ENCODE measurements around the gene DGKB. TPM values are rescaled to one million over a fixed set of nuclear protein-coding genes. Genes with fewer than 3 reads are reported as not detected.

DGKB gene
- total RNA-seq, 2 experiments from 2014 or later = not detected

DNA sequence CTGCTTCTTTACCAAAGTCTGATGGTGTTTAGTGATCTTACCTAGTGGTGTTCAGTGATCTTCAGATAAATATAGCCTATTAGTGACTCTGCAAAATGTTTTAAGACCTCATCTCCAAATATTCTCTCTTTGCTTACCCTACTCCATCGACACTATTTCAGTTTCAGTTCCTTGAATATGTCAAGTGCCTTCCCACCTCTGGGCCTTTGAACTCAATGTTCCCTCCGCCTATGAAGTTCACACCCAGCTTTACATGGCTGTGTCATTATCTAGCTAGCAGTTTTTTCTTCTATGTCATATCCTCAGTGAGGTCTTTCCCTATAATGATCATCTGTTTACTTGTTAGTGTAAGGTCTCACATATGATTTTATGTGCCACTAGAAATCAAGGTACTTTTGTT lies 322.6 kb downstream of the DGKB start:
- ChIA-PET POLR2A (no interaction called here), CTCF (no interaction called here)
- no peak for DNase-seq
- no peaks in the 10 kb centered on the region for H3K27me3 Mint-ChIP-seq
- intact Hi-C loops (cut with micrococcal nuclease) = loop anchor here (10.0 kb wide), 1 partner anchor 805 kb away; no protein-coding TSS in a partner anchor
- H3K9me3 Mint-ChIP-seq = no peaks in the 10 kb centered on the region
- H3K36me3 Mint-ChIP-seq = no peaks in the 10 kb centered on the region
- no peaks in the 10 kb centered on the region for H3K4me1 Mint-ChIP-seq (ENCODE audit: low read depth)
- no peak overlapping the region for H3K27ac Mint-ChIP-seq
- no peak overlapping the region for H3K4me3 Mint-ChIP-seq

DNA sequence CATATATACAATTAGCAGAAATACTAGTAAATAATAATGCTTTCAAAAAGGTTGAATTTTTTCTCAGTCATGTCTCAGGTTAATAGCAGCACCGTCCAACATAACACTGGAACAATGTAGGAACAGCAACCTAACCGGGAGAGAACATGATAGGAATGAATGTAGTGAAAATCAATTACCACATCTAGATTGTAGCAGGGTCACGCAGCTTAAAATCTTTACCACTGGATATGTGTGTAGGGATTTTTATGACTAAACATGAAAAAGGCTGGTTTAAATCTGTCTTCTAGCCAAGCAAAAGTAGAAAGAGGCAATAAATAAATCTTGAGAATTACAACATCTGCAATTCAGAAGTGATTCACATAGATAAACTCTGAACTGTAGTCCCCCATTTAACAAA lies 326.0 kb downstream of the DGKB start:
- Mint-ChIP-seq H3K36me3 (no peaks in the 10 kb centered on the region), H3K4me3 (no peak overlapping the region), H3K27ac (no peak overlapping the region), H3K4me1 (ENCODE audit: low read depth) (no peaks in the 10 kb centered on the region), H3K27me3 (no peaks in the 10 kb centered on the region), H3K9me3 (no peaks in the 10 kb centered on the region)
- intact Hi-C loops (cut with micrococcal nuclease) = loop anchor here (10.0 kb wide), 1 partner anchor 802 kb away; no protein-coding TSS in a partner anchor
- CTCF ChIA-PET = no interaction called here
- POLR2A ChIA-PET = no interaction called here
- DNase-seq = no peak

- POLR2A ChIA-PET = no interaction called here
- H3K36me3 Mint-ChIP-seq = no peaks in the 10 kb centered on the region
- CTCF ChIA-PET = no interaction called here
Observed at GRCh38 chr7:14570750-14571607, 331.6 kb downstream of the DGKB start.

DNA sequence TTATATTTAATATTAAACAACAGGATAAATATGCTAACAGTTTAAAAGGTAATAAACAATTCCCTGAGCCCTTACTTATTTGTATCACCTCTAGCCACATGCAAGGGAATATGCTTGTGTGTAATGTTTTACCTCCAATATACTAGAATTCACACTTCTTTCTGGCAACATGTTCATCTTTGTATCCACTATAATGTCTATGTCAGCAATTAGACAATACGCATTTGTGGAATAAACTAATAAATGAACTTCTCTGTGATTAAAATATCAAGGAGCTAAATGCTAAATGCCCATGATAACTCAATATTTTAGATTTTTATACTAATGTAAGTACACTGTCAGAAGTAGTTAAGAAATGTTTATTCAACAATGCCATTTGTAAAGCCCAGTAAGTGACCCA lies 350.5 kb downstream of the DGKB start:
- no peaks in the 10 kb centered on the region for H3K27me3 Mint-ChIP-seq
- no peak overlapping the region for H3K4me3 Mint-ChIP-seq
- no peak overlapping the region for H3K27ac Mint-ChIP-seq
- no peaks in the 10 kb centered on the region for H3K36me3 Mint-ChIP-seq
- ChIA-PET CTCF (no interaction called here), POLR2A (no interaction called here)
- DNase-seq = no peak
- no peaks in the 10 kb centered on the region for H3K4me1 Mint-ChIP-seq (ENCODE audit: low read depth)
- intact Hi-C loops (cut with micrococcal nuclease) = no loop called here
- no peaks in the 10 kb centered on the region for H3K9me3 Mint-ChIP-seq

More at GRCh38 chr7:14570750-14571607, 331.6 kb downstream of the DGKB start:
- intact Hi-C loops (cut with micrococcal nuclease) = loop anchor here (10.0 kb wide), 1 partner anchor 796 kb away; no protein-coding TSS in a partner anchor
- Mint-ChIP-seq H3K9me3 (no peaks in the 10 kb centered on the region), H3K27me3 (no peaks in the 10 kb centered on the region), H3K4me1 (ENCODE audit: low read depth) (no peaks in the 10 kb centered on the region), H3K27ac (no peak overlapping the region), H3K4me3 (no peak overlapping the region)
- no peak for DNase-seq

GRCh38 chr7:14551310-14551709 lies 351.2 kb downstream of the DGKB start:
- CTCF ChIA-PET = no interaction called here
- Mint-ChIP-seq H3K27me3 (no peaks in the 10 kb centered on the region), H3K4me1 (ENCODE audit: low read depth) (no peaks in the 10 kb centered on the region), H3K9me3 (no peaks in the 10 kb centered on the region), H3K27ac (no peak overlapping the region), H3K4me3 (no peak overlapping the region), H3K36me3 (no peaks in the 10 kb centered on the region)
- intact Hi-C loops (cut with micrococcal nuclease) = no loop called here
- POLR2A ChIA-PET = no interaction called here
- DNase-seq = no peak

DNA sequence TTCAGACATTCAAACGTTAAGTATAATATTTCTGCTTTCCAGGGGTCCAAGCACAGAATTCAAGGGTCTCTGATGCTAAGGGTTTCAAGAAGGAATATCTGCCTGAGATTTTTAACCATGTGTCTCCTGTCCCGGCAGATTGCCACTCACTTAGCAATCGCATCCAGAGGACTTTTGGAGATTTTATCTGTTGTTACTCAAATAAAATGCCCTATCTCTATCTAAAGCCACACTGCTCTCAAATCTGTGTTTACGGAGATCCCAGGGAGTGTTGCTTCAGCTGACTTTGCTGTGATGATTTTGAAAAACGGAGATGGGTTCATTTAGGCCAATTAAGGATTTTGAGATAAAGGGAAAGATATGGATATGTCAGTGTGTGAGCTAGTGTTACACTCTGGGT lies 359.9 kb downstream of the DGKB start:
- Mint-ChIP-seq H3K27ac (no peak overlapping the region), H3K4me1 (ENCODE audit: low read depth) (no peaks in the 10 kb centered on the region), H3K27me3 (no peaks in the 10 kb centered on the region), H3K36me3 (no peaks in the 10 kb centered on the region), H3K9me3 (no peaks in the 10 kb centered on the region), H3K4me3 (no peak overlapping the region)
- POLR2A ChIA-PET = no interaction called here
- intact Hi-C loops (cut with micrococcal nuclease) = no loop called here
- DNase-seq = no peak
- CTCF ChIA-PET = no interaction called here

- H3K4me1 Mint-ChIP-seq (ENCODE audit: low read depth) = peaks cover 4% of the 10 kb centered on the region
- H3K4me3 Mint-ChIP-seq = no peak overlapping the region
- peaks cover 9% of the 10 kb centered on the region for H3K9me3 Mint-ChIP-seq
- H3K27ac Mint-ChIP-seq = no peak overlapping the region
- POLR2A ChIA-PET = no interaction called here
- no peak for DNase-seq
- intact Hi-C loops (cut with micrococcal nuclease) = no loop called here
- H3K27me3 Mint-ChIP-seq = no peaks in the 10 kb centered on the region
- no peaks in the 10 kb centered on the region for H3K36me3 Mint-ChIP-seq
- CTCF ChIA-PET = no interaction called here
Observed at GRCh38 chr7:14521183-14521582, 381.4 kb downstream of the DGKB start.

DNA sequence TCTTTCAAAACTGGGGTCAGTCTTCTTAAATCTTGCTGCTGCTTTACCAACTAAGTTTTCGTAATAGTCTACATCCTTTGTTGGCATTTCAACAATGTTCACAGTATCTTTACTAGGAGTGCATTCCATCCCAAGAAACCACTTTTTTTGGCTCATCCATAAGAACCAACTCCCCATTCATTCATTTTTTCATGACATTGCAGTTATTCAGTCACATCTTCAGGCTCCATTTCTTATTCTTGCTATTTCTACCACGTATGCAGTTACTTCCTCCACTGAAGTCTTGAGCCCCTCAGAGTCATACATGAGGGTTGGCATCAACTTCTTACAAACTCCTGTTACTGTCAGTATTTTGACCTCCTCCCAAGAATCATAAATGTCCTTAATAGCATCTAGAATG lies 392.3 kb downstream of the DGKB start:
- DNase-seq = no peak
- H3K4me3 Mint-ChIP-seq = no peak overlapping the region
- H3K36me3 Mint-ChIP-seq = no peaks in the 10 kb centered on the region
- ChIA-PET CTCF (no interaction called here), POLR2A (no interaction called here)
- intact Hi-C loops (cut with micrococcal nuclease) = no loop called here
- no peaks in the 10 kb centered on the region for H3K27me3 Mint-ChIP-seq
- peaks cover 4% of the 10 kb centered on the region for H3K4me1 Mint-ChIP-seq (ENCODE audit: low read depth)
- H3K9me3 Mint-ChIP-seq = no peaks in the 10 kb centered on the region
- H3K27ac Mint-ChIP-seq = no peak overlapping the region

GRCh38 chr7:14507617-14508016 lies 394.9 kb downstream of the DGKB start:
- Mint-ChIP-seq H3K27ac (no peak overlapping the region), H3K4me1 (ENCODE audit: low read depth) (peaks cover 4% of the 10 kb centered on the region), H3K4me3 (no peak overlapping the region), H3K9me3 (no peaks in the 10 kb centered on the region), H3K36me3 (no peaks in the 10 kb centered on the region), H3K27me3 (no peaks in the 10 kb centered on the region)
- POLR2A ChIA-PET = no interaction called here
- intact Hi-C loops (cut with micrococcal nuclease) = no loop called here
- CTCF ChIA-PET = no interaction called here
- DNase-seq = no peak

DNA sequence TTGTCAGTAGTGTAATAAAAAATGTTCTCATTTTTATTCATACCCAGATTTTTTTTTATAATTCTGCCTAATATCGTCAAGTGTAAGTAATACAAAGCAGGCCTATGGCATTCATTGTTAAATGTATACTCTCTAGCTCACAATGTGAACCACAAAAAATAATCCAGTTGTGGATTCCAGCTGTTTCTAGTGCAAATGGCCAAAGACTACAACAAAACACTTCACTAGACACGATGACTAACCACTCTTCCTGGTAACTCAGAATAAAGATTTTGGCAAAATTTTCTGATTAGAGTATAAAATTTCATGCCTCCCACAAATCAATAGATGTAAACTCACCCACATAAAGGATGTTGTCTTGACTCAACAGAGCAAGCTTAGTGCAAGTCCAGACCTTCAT lies 396.6 kb downstream of the DGKB start:
- Mint-ChIP-seq H3K27ac (no peak overlapping the region), H3K4me1 (ENCODE audit: low read depth) (no peaks in the 10 kb centered on the region), H3K36me3 (no peaks in the 10 kb centered on the region), H3K9me3 (peaks cover 4% of the 10 kb centered on the region), H3K4me3 (no peak overlapping the region), H3K27me3 (no peaks in the 10 kb centered on the region)
- intact Hi-C loops (cut with micrococcal nuclease) = no loop called here
- DNase-seq = no peak
- ChIA-PET POLR2A (no interaction called here), CTCF (no interaction called here)

GRCh38 chr7:14504134-14504533 lies 398.4 kb downstream of the DGKB start:
- DNase-seq = no peak
- Mint-ChIP-seq H3K27me3 (no peaks in the 10 kb centered on the region), H3K27ac (no peak overlapping the region), H3K36me3 (no peaks in the 10 kb centered on the region), H3K9me3 (peaks cover 4% of the 10 kb centered on the region), H3K4me3 (no peak overlapping the region), H3K4me1 (ENCODE audit: low read depth) (no peaks in the 10 kb centered on the region)
- ChIA-PET CTCF (no interaction called here), POLR2A (no interaction called here)
- intact Hi-C loops (cut with micrococcal nuclease) = no loop called here

- DNase-seq = no peak
- no peak overlapping the region for H3K27ac Mint-ChIP-seq
- peaks cover 4% of the 10 kb centered on the region for H3K9me3 Mint-ChIP-seq
- no peaks in the 10 kb centered on the region for H3K36me3 Mint-ChIP-seq
- H3K27me3 Mint-ChIP-seq = no peaks in the 10 kb centered on the region
- no peaks in the 10 kb centered on the region for H3K4me1 Mint-ChIP-seq (ENCODE audit: low read depth)
- POLR2A ChIA-PET = no interaction called here
- intact Hi-C loops (cut with micrococcal nuclease) = no loop called here
- H3K4me3 Mint-ChIP-seq = no peak overlapping the region
- CTCF ChIA-PET = no interaction called here
Observed at GRCh38 chr7:14503623-14504022, 398.9 kb downstream of the DGKB start.

DNA sequence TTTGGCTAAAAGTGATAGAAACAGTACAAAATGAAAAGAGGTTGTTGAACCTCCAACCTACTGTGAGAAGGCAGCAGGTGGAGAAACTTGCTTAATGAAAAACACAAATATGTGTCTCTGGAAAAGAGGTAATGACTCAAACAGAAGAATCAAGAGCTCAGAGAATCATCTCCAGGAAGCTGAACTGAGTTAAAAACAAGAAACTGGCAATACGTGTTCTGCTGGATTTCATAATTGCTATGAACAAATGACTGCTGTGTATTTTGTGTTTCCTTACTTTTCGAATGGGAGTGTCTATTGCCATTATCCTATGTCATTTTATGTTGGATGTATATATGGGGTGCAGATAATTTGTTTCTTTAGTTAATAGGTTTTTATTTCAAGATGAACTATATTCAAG lies 401.1 kb downstream of the DGKB start:
- H3K4me1 Mint-ChIP-seq (ENCODE audit: low read depth) = no peaks in the 10 kb centered on the region
- no peak overlapping the region for H3K4me3 Mint-ChIP-seq
- intact Hi-C loops (cut with micrococcal nuclease) = no loop called here
- no peaks in the 10 kb centered on the region for H3K36me3 Mint-ChIP-seq
- no peak overlapping the region for H3K27ac Mint-ChIP-seq
- ChIA-PET POLR2A (no interaction called here), CTCF (no interaction called here)
- DNase-seq = no peak
- peaks cover 4% of the 10 kb centered on the region for H3K9me3 Mint-ChIP-seq
- H3K27me3 Mint-ChIP-seq = no peaks in the 10 kb centered on the region
